GM12891 (cell line): Measurements from ENCODE around the gene RGS5.

Source experiments
- DNase-seq: peaks from one replicate; pipeline ENCODE4 v3.0.0; 2011; ENCODE audit warnings: low spot score; ENCODE audit not compliant: insufficient read length
- FAIRE-seq: peaks from 2 replicates; lab custom pipeline; 2011; peaks lifted over from hg19 to GRCh38; lab: Jason Lieb, UNC
- PAX5 ChIP-seq: IDR thresholded peaks from 2 replicates; pipeline ENCODE4 v1.6.1; 2011; ENCODE audit warnings: low read length, moderate library complexity, mild to moderate bottlenecking; ENCODE audit not compliant: insufficient read depth, severe bottlenecking
- POLR2A ChIP-seq: IDR thresholded peaks from 2 replicates; pipeline ENCODE4 v1.6.1; 2011; ENCODE audit warnings: low read depth, low read length, control low read depth
- POLR2AphosphoS5 ChIP-seq: IDR thresholded peaks from 2 replicates; pipeline ENCODE4 v1.6.1; 2011; ENCODE audit warnings: low read depth, low read length, control low read depth
- POU2F2 ChIP-seq: IDR thresholded peaks from 2 replicates; pipeline ENCODE4 v1.6.1; 2011; ENCODE audit warnings: low read depth, mild to moderate bottlenecking, control low read depth, low read length, moderate library complexity
- SPI1 ChIP-seq: IDR thresholded peaks from 2 replicates; pipeline ENCODE4 v1.6.1; 2011; ENCODE audit warnings: low read depth, low read length, control low read depth
- TAF1 ChIP-seq: IDR thresholded peaks from 2 replicates; pipeline ENCODE4 v1.6.1; 2011; ENCODE audit warnings: low read depth, low read length, control low read depth

Gene RGS5

GRCh38 chr1:163094182-163094581 lies 108.5 kb downstream of the RGS5 start:
- DNase-seq (no peak), FAIRE-seq (no peak)
- TF ChIP-seq POU2F2: no peak
- TF ChIP-seq POLR2A: no peak
- no peak for TF ChIP-seq PAX5
- no peak for TF ChIP-seq POLR2AphosphoS5
- TF ChIP-seq TAF1: no peak
- TF ChIP-seq SPI1: no peak

- DNase-seq (no peak), FAIRE-seq (no peak)
- TF ChIP-seq SPI1 (no peak), POLR2AphosphoS5 (no peak), POU2F2 (no peak), PAX5 (no peak), TAF1 (no peak), POLR2A (no peak)
Observed at GRCh38 chr1:163093579-163093978, 109.1 kb downstream of the RGS5 start.

- FAIRE-seq (no peak), DNase-seq (no peak)
- TF ChIP-seq POU2F2: no peak
- no peak for TF ChIP-seq TAF1
Observed at GRCh38 chr1:163093169-163093568, 109.5 kb downstream of the RGS5 start.
